Thyroid gland (tissue), 4 donors: Measurements from ENCODE around the gene BDH1.

Experiments
- CTCF ChIP-seq, 6 experiments: fragments of 200-600 bp in 3 of 6; fragments of 450-650 bp in 3 of 6; sonication (generic) in 3 of 6; IDR thresholded peaks; one replicate each; pipeline ENCODE4 v1.5.1; 2016 to 2019; ENCODE audit warnings: antibody characterized with exemption in 6 of 6, mild to moderate bottlenecking in 2 of 6, inconsistent platforms in 1 of 6, moderate library complexity in 1 of 6
- POLR2A ChIP-seq, 2 donors: fragments of 450-650 bp; IDR thresholded peaks; one replicate each; pipeline ENCODE4 v1.6.1; 2017; ENCODE audit warnings: antibody characterized with exemption in 2 of 2, mild to moderate bottlenecking in 2 of 2, moderate library complexity in 1 of 2

- TF ChIP-seq CTCF (IDR thresholded peaks at IDR 0.05) (no peak), POLR2A (IDR thresholded peaks at IDR 0.05) (no peak)
Measured at GRCh38 chr3:197487911-197488391, 67.8 kb downstream of the BDH1 start.
